HG03108 (cell line): ENCODE results near the gene RBM17.
"Not testable (repeated sequence)": the region's sequence is repeated elsewhere in the genome, so short reads cannot be mapped to it uniquely, and the experiment has no call there.

Experiments
- ATAC-seq: cut with Tn5 transposase; IDR thresholded peaks from one replicate; pipeline ENCODE4 v1.9.1; 2021; ENCODE audit warnings: moderate library complexity; ENCODE audit not compliant: unreplicated experiment

RBM17 gene

DNA sequence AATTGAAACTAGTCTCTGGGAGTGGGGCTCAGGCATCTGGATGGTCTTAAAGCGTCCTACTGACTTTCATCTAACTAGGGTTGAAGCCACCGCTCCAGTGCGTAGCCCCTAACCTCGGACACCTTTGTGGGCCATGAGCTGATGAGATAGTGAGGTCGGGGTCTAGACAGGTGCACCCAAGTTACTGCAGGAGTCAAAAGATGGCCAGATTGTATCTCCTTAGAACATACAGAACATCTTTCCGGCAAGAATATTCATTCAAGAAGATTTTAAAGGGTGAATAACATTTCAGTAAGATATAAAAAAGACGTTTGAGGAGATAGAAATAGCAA, 20.6 kb downstream of the RBM17 start:
- no peak for ATAC-seq

- ATAC-seq, result no peak
These were observed 21.3 kb downstream of the RBM17 start for GRCh38 chr10:6110136-6110535.

GRCh38 chr10:6112893-6113292, 24.1 kb downstream of the RBM17 start:
- no peak for ATAC-seq

GRCh38 chr10:6114299-6114698, 25.5 kb downstream of the RBM17 start:
- ATAC-seq, result no peak

- ATAC-seq, result no peak
These were observed 26.0 kb downstream of the RBM17 start for GRCh38 chr10:6114805-6115341.

DNA sequence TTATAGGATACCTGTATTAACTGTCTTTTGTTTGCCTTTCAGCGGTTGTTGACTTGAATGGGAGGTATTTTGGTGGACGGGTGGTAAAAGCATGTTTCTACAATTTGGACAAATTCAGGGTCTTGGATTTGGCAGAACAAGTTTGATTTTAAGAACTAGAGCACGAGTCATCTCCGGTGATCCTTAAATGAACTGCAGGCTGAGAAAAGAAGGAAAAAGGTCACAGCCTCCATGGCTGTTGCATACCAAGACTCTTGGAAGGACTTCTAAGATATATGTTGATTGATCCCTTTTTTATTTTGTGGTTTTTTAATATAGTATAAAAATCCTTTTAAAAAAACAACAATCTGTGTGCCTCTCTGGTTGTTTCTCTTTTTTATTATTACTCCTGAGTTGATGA, 26.6 kb downstream of the RBM17 start:
- ATAC-seq, result no peak

GRCh38 chr10:6115824-6116350, 27.1 kb downstream of the RBM17 start:
- no peak for ATAC-seq

DNA sequence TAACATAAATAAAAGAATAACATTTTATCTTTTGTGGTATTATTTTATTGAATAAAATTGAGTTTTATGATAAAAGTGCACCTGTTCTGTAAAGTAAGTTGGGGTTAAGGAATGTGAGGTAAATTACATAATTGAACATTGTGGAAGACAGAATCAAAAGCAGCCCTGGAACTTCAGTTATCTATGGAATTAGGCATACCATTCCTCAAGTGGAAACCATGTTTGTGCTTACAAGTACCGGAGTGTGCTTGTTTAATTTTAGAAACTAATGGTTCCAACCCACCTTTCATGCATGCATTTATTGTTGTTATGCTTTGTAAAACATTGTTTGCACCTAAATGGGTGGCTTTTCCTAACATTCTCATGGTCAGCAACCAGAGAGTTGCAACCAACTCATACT, 28.0 kb downstream of the RBM17 start:
- ATAC-seq, result no peak

- no peak for ATAC-seq
These were observed 28.9 kb downstream of the RBM17 start for GRCh38 chr10:6117711-6118110.

DNA sequence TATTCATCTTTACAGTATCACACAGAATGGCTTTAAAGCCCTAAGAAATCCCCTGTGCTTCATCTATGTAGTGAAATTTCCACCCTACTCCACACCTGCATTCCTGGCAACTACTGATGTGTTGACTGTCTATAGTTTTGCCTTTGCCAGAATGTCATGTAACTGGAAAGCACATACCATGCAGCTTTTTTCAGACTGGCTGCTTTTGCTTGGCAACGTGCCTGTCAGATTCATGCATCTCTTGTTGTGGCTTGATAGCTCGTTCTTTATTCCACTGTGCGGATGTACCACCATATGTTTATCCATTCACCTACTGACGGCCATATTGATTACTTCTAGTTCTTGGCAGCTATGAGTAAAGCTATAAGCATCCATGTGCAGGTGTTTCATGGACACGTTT, 30.6 kb downstream of the RBM17 start:
- no peak for ATAC-seq

DNA sequence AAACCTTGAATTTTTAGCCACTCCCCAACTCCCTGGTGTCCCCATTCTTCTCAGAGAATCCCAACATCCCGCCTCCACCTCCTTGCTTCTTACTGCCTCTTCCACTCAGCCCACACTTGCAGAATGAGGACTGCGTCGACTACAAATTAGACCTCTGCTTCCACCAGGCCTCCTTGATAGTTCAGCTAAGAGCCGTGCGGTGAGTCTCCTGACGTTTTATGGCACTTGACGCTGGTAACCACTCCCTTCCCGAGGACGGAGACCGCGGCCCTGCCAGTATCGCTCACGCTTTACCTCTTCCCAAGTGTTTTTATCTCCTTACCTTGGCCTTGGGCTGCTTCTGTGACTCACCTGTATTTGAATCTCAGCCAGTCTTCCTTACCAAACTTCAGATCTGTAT, 31.1 kb downstream of the RBM17 start:
- no peak for ATAC-seq

DNA sequence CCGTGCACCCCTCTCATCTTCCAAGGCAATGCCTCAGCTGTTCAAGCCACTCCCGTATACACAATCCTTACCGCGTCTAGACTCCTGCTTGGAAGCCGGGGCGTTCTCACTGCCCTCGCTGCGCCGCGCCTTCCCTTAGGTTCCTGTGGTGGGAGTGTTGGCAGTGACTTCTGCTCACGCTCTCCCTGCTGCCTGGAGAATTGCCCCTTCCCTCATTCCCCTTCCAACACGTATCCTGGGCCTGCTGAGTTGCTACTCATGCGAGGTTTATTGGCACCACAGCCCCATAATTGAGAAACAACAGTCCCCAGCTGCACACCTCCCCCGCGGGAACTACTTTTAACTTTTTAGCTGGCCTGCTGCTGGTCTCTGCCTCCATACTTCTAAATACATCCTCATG, 31.9 kb downstream of the RBM17 start:
- ATAC-seq, result no peak

- no peak for ATAC-seq
These were observed 32.3 kb downstream of the RBM17 start for GRCh38 chr10:6121146-6121545.

- ATAC-seq, result no peak
These were observed 34.7 kb downstream of the RBM17 start for GRCh38 chr10:6123532-6123931.

- no peak for ATAC-seq
These were observed 35.8 kb downstream of the RBM17 start for GRCh38 chr10:6124666-6125065.

DNA sequence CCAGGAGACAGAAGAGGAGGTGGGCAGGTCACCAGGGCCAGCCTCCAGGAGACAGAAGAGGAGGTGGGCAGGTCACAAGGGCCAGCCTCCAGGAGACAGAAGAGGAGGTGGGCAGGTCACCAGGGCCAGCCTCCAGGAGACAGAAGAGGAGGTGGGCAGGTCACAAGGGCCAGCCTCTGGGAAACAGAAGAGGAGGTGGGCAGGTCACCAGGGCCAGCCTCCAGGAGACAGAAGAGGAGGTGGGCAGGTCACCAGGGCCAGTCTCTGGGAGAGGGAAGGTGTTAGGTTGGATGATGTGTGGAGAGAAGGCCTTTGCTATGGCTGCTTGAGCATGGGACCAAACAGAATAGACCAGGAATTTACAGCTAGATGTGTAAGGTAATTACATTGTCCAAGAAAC, 38.6 kb downstream of the RBM17 start:
- ATAC-seq, result not testable (repeated sequence)

DNA sequence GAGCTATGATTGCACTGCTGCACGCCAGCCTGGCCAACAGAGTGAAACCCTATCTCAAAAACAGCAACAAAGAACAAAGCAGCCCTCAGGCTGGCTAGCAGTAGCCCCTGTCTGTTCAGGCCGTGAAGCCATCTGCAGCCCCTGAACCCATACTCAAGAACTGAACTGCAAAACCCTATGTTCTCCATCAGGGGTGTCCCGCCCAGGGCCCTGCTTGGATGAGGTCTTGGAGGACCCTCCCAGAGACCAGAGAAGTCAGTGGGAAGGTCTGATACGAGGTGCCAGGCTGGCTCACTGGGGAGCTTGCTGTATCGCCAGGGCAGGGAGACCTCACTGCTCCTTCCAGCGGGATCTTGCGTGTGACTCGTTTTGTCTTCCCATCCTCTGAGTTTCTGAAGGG, 39.3 kb downstream of the RBM17 start:
- no peak for ATAC-seq

- ATAC-seq, result no peak
These were observed 39.9 kb downstream of the RBM17 start for GRCh38 chr10:6128591-6129251.

DNA sequence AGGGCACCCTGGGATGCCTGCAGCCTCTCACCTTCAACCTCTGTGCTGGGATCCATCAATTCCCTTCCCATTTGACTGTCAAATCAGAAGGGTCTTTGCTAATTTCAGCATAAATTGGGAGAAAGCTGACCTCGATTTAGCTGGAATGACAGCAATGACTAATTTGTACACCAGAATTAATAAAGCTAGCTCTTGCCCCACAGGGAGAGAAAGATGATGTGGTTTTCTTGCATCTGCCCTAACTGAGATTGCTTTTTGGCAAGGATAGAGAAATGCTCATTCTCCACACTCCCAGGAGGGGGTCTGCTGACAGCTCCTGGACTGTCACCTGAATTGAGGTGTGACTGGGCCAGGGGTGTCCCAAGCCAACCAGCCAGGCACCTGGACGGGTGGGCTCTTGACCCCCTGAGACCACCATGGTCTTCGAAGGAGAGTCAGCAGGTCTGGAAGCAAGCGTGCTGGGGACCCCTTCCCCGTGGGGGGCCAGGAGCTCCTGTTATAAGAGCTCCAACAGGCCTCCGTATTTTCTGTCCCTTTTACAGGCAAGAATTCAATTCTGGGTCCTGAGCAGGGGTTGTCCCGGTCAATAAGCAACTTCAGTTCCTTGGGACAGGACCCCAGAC, 42.1 kb downstream of the RBM17 start:
- no peak for ATAC-seq

- no peak for ATAC-seq
These were observed 44.7 kb downstream of the RBM17 start for GRCh38 chr10:6133331-6134098.

GRCh38 chr10:6134099-6134823, 45.4 kb downstream of the RBM17 start:
- ATAC-seq, result no peak
